Measurements from ENCODE around the gene PSMC5. TPM values are rescaled to one million over a fixed set of nuclear protein-coding genes. Genes with fewer than 3 reads are reported as not detected.

PSMC5 gene
- total RNA-seq, 3 donors from 2014 or later = 98.3 to 110 (median 104) TPM

DNA sequence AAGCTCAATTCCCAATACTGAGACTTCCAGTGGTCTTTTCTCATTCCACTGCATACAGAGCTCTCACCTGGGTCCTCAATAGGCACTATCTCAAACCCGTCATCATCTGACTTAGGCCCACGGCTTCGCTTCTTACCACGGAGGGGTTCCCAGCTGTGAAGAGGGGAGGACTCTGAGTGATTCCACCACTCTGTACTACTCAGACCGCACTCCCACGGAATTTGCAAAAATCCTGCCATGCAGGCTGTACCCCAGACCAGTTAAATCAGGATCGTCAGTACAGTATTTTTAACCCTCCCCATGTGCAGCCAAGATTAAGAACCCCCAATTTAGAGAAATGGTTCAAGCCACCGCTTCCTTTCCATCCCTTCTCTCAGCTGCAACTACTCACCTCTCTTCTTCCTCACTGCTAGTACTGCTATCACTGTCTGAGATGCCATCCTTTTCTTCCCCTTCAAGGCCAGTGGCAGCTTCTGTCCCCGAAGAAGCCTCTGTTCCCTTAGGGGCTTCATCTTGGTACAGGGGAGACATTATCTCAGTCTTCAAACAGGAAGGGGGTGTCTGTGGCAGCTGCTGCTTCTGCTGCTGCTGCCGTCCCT, 6.2 kb upstream of the PSMC5 start:
- H3K4me1 ChIP-seq = peaks cover 0 to 6% of the 10 kb centered on the region in 2 donors
- H3K4me3 ChIP-seq = no peak overlapping the region
- H3K27me3 ChIP-seq = no peaks in the 10 kb centered on the region
- intact Hi-C loops (cut with DNase I; ENCODE audit: low total_unique reads) = no loop called here
- no peak for DNase-seq (ENCODE audit: low spot score in 2 of 2)
- H3K27ac ChIP-seq = no peak overlapping the region
- H3K9me3 ChIP-seq = no peaks in the 10 kb centered on the region
- TF ChIP-seq POLR2A (IDR thresholded peaks at IDR 0.05) (no peak), POLR2AphosphoS5 (IDR thresholded peaks at IDR 0.05) (no peak)
- TF ChIP-seq, protein P1, sequence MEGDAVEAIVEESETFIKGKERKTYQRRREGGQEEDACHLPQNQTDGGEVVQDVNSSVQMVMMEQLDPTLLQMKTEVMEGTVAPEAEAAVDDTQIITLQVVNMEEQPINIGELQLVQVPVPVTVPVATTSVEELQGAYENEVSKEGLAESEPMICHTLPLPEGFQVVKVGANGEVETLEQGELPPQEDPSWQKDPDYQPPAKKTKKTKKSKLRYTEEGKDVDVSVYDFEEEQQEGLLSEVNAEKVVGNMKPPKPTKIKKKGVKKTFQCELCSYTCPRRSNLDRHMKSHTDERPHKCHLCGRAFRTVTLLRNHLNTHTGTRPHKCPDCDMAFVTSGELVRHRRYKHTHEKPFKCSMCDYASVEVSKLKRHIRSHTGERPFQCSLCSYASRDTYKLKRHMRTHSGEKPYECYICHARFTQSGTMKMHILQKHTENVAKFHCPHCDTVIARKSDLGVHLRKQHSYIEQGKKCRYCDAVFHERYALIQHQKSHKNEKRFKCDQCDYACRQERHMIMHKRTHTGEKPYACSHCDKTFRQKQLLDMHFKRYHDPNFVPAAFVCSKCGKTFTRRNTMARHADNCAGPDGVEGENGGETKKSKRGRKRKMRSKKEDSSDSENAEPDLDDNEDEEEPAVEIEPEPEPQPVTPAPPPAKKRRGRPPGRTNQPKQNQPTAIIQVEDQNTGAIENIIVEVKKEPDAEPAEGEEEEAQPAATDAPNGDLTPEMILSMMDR (IDR thresholded peaks at IDR 0.05) = no peak
- H3K36me3 ChIP-seq = peaks cover 31% of the 10 kb centered on the region

DNA sequence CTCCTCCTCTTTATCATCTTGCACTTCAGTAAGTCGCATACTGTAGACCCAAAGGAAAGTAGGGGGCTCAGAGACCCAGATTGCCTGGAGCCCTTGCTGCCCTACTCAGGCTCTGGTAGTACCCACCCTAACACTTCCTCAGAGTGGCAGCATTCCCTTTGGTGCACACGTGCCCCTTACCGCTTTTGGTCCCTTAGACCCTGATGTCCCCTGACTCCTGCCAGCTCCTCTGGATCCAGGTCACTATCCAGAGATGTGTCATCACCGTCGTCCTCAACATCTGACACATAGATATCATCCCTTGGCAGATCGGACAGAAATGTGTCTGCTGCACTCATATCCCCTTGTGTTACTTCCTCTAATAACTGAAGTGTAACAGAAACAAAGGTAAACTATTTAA, 5.4 kb upstream of the PSMC5 start:
- intact Hi-C loops (cut with DNase I; ENCODE audit: low total_unique reads) = no loop called here
- no peak for TF ChIP-seq POLR2A (IDR thresholded peaks at IDR 0.05)
- no peak for TF ChIP-seq POLR2AphosphoS5 (IDR thresholded peaks at IDR 0.05)
- TF ChIP-seq, protein P1 (IDR thresholded peaks at IDR 0.05) = no peak
- no peaks in the 10 kb centered on the region for H3K9me3 ChIP-seq
- no peak overlapping the region for H3K27ac ChIP-seq
- no peak for DNase-seq (ENCODE audit: low spot score in 2 of 2)
- no peaks in the 10 kb centered on the region for H3K27me3 ChIP-seq
- no peak overlapping the region for H3K4me3 ChIP-seq
- H3K4me1 ChIP-seq = peaks cover 0 to 7% of the 10 kb centered on the region in 2 donors
- peaks cover 31% of the 10 kb centered on the region for H3K36me3 ChIP-seq

DNA sequence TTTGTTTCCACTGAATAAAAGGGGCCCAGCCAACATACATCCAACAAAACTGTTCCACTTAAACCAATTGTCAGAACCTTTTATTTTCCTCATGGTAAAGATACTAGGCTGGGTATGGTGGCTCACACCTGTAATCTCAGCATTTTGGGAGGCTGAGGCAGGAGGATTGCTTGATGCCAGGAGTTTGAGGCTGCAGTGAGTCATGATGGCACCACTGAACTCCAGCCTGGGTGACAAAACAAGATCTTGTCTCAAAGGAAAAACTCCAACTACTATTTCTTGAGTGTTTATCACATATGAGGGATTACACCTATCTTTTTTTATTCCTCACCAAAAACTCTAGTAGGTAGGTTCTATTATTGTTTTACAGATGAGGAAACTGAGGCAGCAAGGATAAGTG, 4.7 kb upstream of the PSMC5 start:
- DNase-seq (ENCODE audit: low spot score in 2 of 2) = no peak
- H3K9me3 ChIP-seq = no peaks in the 10 kb centered on the region
- no peak overlapping the region for H3K4me3 ChIP-seq
- TF ChIP-seq, protein P1 (IDR thresholded peaks at IDR 0.05) = no peak
- TF ChIP-seq POLR2AphosphoS5 (IDR thresholded peaks at IDR 0.05) = no peak
- no peak for TF ChIP-seq POLR2A (IDR thresholded peaks at IDR 0.05)
- no peak overlapping the region for H3K27ac ChIP-seq
- intact Hi-C loops (cut with DNase I; ENCODE audit: low total_unique reads) = no loop called here
- H3K27me3 ChIP-seq = no peaks in the 10 kb centered on the region
- peaks cover 0 to 7% of the 10 kb centered on the region in 2 donors for H3K4me1 ChIP-seq
- peaks cover 25% of the 10 kb centered on the region for H3K36me3 ChIP-seq

DNA sequence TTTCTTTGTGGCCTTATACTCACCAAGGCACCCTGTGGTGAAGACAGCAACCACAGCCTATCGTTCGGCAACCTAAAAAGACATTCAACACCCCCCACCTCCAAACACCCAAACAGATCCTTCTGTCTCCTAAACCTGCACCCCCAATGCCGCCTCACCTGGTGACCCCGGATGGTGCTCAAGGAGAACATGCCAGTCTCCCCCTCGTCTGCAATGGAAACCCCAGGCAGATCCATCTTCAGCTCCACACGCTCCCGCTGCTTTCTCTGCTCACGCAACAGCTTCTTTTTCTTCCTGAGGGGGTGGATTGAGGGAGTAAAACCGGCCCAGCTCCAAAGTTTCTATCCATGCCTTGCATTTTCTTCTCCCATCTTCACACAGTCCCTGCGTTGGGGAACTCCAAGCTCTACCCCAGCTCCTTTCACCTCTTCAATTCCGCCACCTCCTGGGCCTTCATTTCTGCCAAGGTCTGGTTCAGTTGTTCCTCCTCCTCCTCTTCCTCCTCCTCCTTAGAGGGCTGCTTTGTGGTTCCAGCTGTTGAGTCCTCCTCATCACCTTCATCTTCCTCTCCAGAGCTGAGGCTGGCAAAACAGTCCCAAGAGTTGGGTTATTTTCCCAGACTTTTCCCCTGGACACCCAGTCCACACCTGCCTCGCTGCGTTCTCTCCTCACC, 3.4 kb upstream of the PSMC5 start:
- no peak for DNase-seq (ENCODE audit: low spot score in 2 of 2)

DNA sequence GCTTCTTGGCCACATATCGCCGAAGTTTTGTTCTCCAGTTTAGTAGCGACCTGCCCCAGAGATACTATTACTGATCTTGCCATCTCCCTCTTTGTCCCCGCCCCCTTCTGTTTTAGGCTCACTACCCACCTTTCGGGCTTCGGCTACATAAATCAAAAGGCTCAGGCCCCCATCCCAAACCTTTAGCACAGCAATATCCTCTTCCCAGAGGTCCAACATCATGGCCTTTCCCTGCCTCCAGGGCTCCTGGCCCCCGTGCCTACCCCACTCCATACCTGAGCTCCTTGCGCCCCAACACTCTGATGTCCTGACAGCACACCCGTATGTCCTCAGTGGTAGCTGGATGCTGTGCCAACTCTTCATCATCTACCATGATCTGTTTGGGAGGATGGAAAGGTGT, 2.9 kb upstream of the PSMC5 start:
- DNase-seq (ENCODE audit: low spot score in 2 of 2) = no peak
- Histone ChIP-seq H3K36me3 (peaks cover 12% of the 10 kb centered on the region), H3K4me1 (peaks cover 4 to 21% of the 10 kb centered on the region in 2 donors), H3K9me3 (no peaks in the 10 kb centered on the region), H3K4me3 (no peak overlapping the region), H3K27me3 (no peaks in the 10 kb centered on the region), H3K27ac (peak overlapping the region in 1 of 2 donors; percentile 21)
- intact Hi-C loops (cut with DNase I; ENCODE audit: low total_unique reads) = no loop called here
- TF ChIP-seq, protein P1 (IDR thresholded peaks at IDR 0.05) = no peak
- TF ChIP-seq POLR2AphosphoS5 (IDR thresholded peaks at IDR 0.05) (no peak), POLR2A (IDR thresholded peaks at IDR 0.05) (no peak)

More for the DNA sequence above, 3.4 kb upstream of the PSMC5 start:
- peaks cover 16% of the 10 kb centered on the region for H3K36me3 ChIP-seq
- no peak overlapping the region for H3K27ac ChIP-seq
- TF ChIP-seq POLR2AphosphoS5 (IDR thresholded peaks at IDR 0.05) (no peak), POLR2A (IDR thresholded peaks at IDR 0.05) (no peak)
- H3K9me3 ChIP-seq = no peaks in the 10 kb centered on the region
- intact Hi-C loops (cut with DNase I; ENCODE audit: low total_unique reads) = no loop called here
- H3K4me1 ChIP-seq = peaks cover 4 to 16% of the 10 kb centered on the region in 2 donors
- no peaks in the 10 kb centered on the region for H3K27me3 ChIP-seq
- no peak overlapping the region for H3K4me3 ChIP-seq

All from breast epithelium (tissue), 4 donors.